GM10847 (cell line): ENCODE measurements around the gene OSR1.

Experiments used
- POLR2A ChIP-seq: IDR thresholded peaks from 2 replicates; pipeline ENCODE4 v1.6.1; 2011; ENCODE audit not compliant: insufficient read length; ENCODE audit errors: extremely low read depth

The OSR1 gene

DNA sequence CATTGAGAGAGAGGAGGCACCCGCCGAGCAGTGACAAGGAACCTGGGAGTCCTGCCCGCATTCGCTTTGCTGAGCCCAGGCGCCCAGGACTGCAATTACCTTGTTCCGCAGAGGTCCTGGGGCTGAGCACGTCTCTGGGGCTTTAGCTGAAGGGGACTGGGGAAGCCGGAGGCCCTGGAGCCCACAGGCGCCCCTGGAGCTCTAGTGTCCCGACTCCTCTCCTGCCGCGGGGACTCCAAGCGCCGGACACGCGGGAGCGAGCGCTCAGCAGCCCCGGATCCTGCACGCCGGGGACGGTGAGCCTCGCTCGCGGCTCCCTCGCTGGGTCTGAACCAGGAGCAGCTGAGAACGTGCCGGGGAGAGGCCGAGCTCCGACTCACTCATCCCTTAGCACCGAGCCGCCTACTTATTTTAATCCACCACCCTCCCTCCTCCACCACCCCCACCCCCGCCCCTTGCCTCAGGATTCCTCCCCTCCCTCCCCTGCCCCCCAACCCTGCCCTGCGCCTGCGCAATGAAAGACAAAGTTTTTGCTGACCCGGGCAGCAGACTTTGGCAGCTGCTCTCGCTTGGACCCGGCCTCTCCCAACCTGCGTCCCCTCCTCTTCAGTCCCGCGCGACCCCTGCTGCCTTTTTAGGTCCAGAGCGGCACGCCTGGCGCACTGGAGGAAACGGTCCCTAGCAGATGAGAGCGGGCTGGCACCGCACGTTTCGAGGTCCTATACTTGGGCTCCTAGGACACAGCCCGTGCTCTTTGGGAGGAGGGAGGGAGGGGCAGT lies at the start of gene OSR1:
Gene OSR1 (minus strand): TSS at position 382 of the 779 bp plus-strand sequence. CDS start 4,818 bp downstream, outside the sequence.
- TF ChIP-seq POLR2A: no peak

DNA sequence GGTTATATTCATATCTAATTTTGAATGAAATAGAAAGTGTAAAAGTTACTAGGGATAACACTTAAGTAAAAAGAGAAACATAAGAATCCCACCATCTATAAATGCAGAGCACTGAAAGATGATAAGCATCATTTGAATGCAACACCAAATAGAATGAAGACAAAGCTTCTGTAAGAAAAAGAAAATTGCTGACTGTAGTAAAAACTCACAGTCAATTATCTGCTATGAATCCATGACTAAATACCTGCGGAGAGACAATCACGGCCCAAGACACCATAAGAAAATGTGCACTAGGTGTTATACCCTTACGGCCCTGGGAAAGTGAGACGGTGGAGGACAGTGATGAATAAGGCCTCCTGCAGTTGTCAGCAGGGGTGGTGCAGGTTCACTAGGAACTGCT lies 45.4 kb upstream of the OSR1 start:
- no peak for TF ChIP-seq POLR2A

DNA sequence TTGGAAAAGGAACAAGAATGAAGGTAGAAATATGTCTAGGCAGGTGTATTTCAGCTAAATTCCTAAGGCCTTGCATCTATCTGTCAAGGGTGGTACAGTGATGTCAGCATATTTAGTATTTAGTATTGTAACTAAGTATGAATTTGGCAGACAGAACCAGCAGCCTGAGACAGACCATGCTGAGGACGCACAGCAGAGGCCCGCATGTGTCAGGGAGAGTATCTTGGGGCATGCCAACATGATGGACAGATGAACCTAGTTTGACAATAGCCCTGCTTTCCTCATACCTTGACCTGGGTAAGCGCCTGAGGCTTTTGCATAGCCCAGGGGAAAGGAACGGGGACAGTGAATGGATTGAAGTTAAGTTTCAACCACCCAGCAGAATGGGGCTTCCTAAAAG lies 33.8 kb upstream of the OSR1 start:
- no peak for TF ChIP-seq POLR2A

GRCh38 chr2:19380532-19380931 lies 22.1 kb upstream of the OSR1 start:
- no peak for TF ChIP-seq POLR2A

DNA sequence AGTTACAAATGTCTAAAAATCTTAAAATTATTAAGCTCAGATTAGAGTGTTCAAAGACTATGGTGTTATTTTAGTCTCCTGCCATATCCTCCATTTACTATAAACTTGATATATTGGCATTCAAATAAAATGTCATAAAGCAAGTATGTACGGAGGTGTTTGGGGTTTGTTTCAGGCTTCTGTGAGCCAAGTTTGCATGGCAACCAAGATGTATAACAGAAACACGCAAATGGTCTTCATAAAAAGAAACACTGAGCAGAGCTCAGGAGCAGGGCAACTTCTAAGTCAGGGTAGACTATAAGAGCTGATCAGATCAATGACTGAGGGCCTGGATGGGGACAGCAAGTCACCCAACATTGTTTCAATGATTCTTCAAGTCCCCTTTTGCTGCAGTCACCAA lies 20.5 kb upstream of the OSR1 start:
- no peak for TF ChIP-seq POLR2A

DNA sequence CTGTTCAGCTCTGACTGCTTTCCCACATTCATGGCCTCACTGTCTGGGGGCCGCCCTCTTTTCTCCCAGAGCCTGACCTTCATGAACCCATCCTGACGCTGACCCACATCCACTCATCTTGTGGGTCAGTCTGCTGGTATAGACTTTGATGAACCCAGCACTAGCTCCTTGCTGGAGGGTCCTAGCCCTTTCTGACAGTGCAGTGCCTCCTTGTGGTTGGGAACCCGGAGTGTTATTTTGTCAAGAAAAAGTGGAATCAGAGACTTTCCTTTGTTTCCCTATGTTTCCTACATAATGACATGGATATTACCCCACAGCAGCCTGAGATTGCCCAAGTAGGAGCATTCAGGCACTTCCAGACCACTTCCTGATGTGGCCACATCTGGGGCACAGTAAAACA lies 19.3 kb upstream of the OSR1 start:
- TF ChIP-seq POLR2A: no peak

- TF ChIP-seq POLR2A: no peak
Observed at GRCh38 chr2:19373352-19373751, 14.9 kb upstream of the OSR1 start.

- TF ChIP-seq POLR2A: no peak
Observed at GRCh38 chr2:19371996-19372582, 13.7 kb upstream of the OSR1 start.

- no peak for TF ChIP-seq POLR2A
Observed at GRCh38 chr2:19369341-19369955, 11.0 kb upstream of the OSR1 start.

DNA sequence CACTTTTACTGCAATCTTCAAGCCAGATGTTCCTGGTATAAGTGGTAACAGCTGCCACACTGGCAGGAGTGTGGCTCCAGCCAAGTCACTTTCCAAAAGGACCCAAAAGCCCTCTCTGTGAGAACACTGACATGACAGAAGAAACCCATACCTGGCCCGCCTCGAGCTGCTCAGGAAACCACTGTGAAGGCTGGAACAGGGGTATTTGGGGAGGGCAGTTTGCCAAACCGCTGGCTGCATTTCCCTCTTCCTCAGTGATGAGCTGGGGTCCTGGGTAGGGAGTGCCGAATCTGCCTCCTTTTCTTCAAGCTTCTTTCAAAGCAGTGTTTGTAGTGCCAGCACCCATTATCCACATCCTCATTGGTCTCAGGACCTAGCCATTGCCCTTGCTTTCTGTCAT lies 10.3 kb upstream of the OSR1 start:
- no peak for TF ChIP-seq POLR2A

DNA sequence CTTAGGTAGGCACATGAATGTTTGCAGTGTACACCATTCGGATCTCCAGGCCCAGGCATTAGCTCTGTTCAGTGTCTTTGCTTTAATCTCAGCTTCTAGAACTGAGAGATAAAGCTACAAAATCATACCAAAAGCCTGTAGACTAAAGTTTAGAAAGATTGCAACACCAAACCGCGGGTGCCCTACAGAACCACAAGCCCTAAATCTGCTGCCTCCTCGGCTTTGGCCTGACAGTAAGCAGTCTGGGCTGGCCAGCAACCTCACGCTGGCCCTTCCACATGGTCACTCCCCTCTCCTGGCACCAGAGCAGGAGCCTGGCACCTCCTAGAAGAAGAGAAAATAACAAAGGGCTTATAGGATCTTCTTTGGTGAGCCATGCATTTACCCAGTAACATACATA lies 8.9 kb upstream of the OSR1 start:
- no peak for TF ChIP-seq POLR2A

- TF ChIP-seq POLR2A: no peak
Observed at GRCh38 chr2:19365126-19365525, 6.7 kb upstream of the OSR1 start.

DNA sequence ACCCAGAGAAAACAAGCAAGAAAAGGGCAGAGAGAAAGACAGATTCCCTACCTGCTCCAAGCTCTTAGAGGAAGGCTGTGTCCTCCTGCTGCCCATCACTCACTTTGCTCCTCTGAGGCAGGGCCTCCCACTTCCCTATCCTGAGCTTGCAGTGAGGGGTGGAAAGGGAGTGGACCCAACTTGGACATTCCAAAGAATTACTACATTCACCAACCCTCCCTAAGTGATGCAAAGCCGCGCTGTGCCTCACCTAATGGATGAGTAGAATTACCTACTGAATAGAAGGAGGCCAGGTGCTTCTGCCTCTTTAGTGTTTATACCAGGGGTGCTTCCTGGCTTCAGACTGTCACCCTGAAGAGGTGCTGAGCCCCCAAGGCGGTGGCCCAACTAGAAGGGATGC lies 5.6 kb upstream of the OSR1 start:
- no peak for TF ChIP-seq POLR2A

DNA sequence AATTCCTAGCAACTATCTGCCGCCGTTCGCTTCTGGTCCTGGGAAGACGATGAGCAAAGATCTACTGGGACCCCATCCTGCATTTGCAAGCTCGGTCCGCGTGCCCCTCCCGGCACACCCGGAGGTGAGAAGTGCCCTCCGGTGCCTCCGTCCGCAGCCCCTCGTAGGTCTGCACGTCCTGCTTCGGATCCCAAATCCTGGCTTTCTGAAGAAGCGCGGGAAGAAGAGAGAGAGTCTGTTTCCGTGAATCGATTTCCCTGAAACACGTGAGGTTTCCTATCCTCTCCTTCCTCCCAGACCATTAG lies 5.0 kb upstream of the OSR1 start:
- TF ChIP-seq POLR2A: no peak

DNA sequence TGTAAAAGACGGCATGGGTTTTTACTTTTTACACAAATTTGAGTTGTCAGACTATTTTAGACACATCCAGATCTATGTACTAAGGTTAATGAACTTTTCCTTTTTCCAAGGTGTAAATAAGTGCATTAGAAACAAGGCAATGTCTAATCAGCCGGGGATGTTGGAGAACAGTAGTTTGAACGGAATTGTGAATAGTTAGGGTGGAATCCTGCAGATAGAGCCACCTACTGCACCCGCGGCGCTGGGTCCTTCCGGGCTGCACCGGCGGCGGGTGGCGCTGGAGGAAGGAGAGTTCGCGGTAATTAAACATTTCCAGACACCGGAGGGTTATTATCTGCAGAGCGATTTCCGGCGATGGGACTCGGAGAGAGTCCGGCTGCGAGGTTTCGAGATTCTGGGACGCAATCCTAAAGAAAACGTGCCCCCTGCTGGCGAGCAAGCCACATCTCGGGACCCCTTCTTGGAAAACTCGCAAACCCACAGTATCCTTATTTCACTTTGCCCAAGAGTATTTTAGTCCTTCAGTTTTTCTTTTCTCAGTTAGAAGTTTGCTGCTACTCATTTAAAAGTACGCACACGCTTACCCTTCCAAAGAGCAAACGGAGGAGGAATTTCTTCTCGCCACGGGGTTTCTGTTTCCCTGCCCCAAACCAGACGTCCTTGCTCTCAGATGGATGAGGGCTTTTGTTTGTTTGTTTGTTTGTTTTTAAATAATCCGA lies 4.5 kb upstream of the OSR1 start:
- no peak for TF ChIP-seq POLR2A
